ENCODE data around the gene CEP152.
A peak's percentile ranks its signal among the peaks of the same experiment; 100 is the strongest.
"Not testable (repeated sequence)": the region's sequence is repeated elsewhere in the genome, so short reads cannot be mapped to it uniquely, and the experiment has no call there.

The CEP152 gene, protein sequence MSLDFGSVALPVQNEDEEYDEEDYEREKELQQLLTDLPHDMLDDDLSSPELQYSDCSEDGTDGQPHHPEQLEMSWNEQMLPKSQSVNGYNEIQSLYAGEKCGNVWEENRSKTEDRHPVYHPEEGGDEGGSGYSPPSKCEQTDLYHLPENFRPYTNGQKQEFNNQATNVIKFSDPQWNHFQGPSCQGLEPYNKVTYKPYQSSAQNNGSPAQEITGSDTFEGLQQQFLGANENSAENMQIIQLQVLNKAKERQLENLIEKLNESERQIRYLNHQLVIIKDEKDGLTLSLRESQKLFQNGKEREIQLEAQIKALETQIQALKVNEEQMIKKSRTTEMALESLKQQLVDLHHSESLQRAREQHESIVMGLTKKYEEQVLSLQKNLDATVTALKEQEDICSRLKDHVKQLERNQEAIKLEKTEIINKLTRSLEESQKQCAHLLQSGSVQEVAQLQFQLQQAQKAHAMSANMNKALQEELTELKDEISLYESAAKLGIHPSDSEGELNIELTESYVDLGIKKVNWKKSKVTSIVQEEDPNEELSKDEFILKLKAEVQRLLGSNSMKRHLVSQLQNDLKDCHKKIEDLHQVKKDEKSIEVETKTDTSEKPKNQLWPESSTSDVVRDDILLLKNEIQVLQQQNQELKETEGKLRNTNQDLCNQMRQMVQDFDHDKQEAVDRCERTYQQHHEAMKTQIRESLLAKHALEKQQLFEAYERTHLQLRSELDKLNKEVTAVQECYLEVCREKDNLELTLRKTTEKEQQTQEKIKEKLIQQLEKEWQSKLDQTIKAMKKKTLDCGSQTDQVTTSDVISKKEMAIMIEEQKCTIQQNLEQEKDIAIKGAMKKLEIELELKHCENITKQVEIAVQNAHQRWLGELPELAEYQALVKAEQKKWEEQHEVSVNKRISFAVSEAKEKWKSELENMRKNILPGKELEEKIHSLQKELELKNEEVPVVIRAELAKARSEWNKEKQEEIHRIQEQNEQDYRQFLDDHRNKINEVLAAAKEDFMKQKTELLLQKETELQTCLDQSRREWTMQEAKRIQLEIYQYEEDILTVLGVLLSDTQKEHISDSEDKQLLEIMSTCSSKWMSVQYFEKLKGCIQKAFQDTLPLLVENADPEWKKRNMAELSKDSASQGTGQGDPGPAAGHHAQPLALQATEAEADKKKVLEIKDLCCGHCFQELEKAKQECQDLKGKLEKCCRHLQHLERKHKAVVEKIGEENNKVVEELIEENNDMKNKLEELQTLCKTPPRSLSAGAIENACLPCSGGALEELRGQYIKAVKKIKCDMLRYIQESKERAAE (N-terminal part only)

DNA sequence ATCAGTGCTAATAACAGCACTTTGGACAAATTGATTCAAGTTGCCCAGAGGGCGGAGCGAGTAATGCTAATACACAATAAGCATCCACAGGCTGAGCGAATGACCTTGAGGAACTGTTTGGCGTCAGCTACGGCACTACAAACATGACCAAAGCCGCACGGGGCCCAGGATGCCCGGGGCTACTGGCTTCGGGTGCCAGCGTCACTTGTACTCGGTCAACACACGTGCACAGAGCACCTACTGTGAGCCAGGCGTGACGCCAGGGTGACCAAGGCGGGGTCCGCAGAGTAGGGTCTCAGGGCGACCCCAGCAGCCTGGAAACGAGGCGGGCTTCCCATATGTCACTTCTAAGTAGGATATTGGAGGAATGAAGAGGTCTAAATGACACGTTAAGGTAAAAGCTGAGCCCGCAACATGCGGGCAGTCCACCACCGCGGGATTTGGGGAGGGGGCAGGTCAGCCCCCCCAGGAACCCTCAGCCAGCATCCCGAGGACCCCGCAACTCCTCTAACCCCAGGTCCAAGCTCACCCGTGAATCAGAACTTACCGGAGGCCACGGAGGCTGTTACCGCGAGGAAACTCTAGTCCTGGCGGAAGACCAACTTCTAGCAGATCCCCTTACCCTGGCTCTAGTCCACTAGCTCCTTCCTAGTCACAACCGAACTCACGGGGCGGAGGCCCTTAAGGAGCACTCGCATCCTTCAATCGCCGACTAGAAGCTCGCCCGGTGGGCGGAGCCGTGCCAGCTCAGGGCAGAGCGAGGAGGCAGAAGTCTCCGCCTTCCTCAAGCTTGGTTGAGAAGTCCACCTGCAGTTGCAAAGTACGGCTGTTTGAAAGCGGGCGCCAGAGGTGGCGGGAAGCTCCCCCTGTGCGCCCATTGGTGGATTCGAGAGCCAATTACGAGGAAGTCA, at the start of gene CEP152:
Gene CEP152 (minus strand): TSS at position 656 of the 911 bp plus-strand sequence. CDS start 5,420 bp downstream, outside the sequence.
- DNase-seq (ENCODE audit: low read depth) = peak; percentile 98

DNA sequence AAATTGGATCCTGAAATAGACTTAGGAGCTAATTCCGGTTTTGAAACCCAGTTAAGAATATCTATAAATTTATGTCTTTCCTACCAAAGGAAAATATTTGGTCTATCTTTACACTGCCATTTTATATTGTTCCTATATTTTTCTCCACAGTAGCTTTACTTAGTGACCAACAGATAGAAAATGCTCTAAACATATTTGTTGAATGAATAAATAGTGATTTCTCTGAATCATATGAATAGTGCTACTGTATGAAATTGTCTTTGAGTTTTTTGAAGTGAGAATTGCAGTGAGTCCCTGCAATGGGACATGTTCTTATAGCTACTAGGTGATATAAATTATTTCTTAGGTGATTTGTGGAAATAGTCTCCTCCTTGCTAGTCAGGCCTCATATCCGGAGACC, 48.6 kb upstream of the CEP152 start:
- no peak for DNase-seq (ENCODE audit: low read depth)

DNA sequence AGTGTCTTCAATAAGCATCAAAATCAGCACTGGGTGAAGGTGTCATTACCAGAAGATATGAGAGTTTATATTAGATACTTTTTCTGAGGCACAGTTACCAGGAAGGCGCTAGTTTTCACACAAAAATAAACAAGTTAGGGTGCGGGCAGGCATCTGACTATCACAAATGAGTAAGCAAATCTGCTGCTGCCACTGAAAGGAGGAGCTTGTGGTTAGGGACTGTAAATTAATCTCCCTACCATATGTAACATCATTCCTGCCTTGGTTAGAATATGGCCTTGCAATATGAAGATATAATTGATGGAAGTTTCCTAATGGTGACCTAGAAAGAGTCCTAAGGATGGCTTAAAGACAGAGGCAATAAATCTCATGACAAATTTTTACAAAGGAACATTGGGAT, 47.5 kb upstream of the CEP152 start:
- no peak for DNase-seq (ENCODE audit: low read depth)

DNA sequence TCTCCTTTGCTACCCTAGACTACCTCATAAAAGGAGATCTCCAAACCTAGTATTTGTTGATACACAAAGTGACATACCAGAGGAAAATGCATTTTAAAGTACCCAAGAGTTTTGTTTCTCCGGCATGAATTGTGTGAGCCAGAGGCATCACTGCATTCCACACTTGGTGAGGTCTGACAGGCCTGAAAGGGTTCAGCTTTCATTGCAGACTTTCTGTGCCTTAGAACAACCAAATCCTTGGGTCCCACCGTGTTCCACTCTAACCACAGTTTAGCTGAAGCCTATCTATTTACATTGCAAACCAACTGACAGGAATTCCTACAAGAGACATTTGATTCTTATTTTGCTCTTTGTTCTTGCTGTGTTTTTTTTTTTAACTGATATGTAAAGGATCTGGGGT, 46.1 kb upstream of the CEP152 start:
- DNase-seq (ENCODE audit: low read depth) = no peak

DNA sequence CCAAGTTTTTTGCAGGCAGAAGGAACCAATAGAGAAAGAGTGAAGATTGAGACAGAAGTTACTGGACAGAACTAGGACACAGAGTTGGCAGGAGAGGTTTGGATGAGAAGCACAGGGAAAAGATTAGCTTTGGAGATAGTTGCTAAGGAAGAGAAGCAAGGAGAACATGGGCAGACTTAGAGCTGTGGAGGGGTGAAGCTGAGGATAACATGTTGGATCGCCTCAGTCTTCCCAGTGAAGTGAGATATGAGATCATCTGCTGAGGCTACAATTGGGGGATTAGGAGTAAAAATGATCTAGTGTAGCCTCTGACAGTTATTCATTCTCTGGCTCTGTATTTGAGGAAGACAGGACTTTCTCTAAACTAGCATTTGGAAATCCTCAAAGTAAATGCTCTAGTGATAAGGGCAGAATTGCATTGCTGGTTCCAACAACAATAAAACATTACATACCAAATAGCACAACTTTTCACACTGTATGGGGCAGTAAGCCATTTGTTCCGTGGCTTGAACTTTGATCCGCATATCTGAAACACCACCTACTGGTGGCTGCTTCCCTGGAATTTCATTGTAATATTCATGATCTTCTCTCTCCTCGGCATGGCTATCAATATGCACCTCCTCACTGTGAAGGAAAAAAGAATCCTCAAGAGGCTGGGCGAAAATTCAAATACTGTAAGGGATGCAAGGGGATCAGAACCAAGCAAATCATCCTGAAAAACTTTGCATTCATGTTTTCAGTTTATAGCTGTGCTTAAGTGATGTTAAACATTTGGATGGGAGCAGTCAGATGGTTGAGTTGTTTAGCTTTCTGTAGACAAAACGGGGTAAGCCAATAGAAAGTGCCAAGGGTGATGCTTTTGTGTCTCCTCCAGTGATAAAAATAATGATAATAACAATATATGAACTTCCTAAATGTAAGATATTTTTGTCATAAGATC, 44.9 kb upstream of the CEP152 start:
- no peak for DNase-seq (ENCODE audit: low read depth)

DNA sequence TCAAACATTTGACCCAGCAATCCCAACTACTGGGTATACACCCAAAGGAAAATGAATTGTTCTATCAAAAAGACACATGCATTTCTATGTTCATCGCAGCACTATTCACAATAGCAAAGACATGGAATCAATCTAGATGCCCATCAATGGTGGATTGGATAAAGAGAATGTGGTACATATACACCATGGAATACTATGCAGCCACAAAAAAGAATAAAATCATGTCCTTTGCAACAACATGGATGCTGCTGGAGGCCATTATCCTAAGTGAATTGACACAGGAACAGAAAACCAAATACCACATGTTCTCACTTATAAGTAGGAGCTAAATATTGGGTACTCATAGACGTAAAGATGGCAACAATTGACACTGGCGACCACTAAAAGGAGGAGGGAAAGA, 43.6 kb upstream of the CEP152 start:
- not testable (repeated sequence) for DNase-seq (ENCODE audit: low read depth)

DNA sequence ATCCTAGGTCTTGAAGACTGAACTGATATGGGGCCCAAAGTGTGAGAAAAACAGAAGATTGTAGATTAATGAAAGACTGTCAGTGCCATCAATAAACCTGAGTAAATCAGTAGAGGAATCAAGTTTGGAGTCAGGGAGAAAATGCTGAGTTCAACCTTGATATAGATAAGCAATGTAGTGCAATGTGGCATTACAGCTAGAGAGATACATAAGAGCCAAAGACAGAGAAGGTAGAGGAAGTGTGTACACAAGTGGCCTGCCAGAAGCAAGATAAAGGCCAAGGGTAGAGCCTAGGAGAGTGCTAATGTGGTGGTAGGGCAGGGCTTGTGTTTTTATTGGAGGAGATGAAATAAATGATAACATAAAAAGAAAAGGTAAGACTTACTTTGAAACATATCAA, 41.1 kb upstream of the CEP152 start:
- DNase-seq (ENCODE audit: low read depth) = no peak

DNA sequence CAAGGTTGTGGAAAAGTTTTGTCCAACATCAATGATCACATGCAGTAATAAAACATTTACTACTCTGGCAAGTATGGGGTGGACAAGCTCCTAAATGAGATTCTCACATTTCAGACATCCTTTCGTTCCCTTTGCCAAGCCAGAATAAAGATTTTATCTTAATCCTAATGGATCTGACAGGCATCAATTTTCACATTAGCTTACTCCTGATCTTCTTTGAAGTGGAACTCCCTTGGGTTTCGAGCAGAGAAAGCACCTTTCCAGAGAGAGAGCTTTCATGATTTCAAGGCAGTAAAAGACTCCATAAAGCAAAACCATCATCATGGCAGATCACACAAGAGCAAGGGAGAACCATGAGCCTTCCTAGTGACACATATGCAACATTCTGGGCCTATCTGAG, 39.8 kb upstream of the CEP152 start:
- DNase-seq (ENCODE audit: low read depth) = no peak

DNA sequence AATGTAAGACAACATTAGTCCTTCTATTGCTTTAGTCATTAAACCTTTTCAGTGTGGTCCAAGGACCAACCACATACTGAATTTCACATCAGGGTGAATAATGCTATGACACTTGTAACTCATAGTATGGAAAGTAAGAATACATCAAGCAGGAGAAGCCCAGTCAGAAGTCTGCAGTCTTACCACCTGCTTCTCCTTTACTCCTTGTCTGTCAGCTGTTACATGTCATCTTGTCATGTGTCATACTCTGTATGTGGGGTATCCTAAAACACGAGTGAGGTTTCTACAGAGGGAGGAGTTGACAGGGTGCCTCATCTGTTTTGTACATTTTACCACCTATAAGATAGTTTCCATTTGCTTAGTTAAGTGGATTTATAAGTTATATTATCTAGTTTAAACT, 34.3 kb upstream of the CEP152 start:
- DNase-seq (ENCODE audit: low read depth) = no peak

DNA sequence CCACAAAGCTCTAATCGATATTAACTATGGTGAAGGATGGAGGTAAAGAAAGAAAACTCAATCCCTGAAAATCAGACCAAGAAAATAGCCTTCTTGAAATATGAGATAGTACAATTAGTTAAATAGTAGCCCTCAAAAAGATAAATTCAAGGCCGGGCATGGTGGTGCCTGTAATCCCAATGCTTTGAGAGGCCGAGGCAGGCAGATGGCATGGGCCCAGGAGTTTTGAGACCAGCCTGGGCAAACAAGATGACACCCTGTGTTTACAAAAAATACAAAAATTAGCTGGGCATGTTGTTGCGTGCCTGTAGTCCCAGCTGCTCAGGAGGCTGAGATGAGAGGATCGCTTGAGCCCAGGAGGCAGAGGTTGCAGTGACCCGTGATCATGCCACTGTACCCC, 31.6 kb upstream of the CEP152 start:
- no peak for DNase-seq (ENCODE audit: low read depth)

DNA sequence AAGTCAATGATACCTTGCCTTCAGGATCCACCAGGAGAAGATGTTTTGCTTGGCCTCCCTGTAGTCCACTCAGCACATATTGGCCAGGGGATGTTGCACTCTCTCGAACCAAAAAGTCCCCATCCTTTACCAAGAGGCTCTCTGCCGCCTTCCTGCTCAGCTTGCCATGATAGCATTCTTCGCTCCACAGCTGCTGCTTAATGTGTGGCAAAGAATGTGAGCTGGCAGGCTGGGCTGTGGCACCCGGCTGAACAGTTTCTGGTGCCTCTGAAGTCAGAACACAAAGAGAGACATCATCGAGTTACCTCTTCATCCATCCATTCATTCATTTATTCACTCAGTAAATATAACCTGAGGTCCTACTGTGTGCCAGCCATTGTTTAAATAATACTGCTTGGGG, 23.9 kb upstream of the CEP152 start:
- no peak for DNase-seq (ENCODE audit: low read depth)

DNA sequence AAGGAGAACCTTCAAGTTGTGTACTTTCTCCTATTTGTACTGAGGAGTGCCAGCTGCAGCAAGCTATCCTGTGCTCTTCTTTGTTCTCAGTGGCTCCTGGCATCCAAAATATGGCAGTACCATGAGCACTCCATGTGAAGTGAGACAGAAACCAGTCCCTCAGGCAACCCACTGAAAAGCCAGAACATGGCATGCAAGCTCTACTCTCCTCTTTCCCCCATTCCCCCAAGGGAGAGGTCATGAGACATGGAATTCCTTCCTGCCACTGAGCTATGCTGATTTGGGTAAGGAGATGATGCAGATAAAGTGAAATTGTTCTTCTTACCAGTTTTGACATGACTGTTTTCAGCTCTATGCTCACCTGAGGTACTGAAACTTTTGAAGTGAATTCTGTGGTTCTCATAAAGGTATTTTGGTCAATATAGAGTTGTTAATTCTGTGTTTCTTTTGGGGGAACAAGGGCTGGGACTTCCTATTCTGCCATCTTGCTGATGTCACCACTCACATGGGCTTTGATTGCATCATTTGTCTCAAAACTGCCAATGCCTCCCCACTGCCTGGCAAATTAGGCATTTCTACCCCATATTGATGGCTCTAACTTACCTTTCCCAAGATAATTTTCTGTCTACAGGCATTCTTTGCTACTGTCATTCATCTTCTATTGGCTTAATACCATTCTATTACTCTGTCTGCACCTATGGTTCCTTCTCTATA, 22.8 kb upstream of the CEP152 start:
- no peak for DNase-seq (ENCODE audit: low read depth)

DNA sequence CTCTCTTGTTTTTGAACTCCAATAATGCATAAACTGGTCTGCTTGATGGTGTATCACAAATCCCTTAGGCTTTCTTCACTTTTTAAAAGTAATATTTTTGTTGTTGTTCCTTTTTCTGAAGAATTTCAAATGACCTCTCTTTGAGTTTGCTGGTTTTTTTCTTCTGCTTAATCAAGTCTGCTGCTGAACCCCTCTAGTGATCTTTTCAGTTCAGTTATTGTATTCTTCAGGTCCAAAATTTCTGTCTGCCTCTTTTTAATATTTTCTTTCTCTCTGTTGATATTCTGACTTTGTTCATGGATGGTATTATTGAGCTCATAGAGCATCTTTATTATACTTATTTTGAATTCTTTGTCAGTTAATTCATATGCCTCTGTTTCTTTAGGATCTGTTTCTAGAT, 21.8 kb upstream of the CEP152 start:
- DNase-seq (ENCODE audit: low read depth) = no peak

DNA sequence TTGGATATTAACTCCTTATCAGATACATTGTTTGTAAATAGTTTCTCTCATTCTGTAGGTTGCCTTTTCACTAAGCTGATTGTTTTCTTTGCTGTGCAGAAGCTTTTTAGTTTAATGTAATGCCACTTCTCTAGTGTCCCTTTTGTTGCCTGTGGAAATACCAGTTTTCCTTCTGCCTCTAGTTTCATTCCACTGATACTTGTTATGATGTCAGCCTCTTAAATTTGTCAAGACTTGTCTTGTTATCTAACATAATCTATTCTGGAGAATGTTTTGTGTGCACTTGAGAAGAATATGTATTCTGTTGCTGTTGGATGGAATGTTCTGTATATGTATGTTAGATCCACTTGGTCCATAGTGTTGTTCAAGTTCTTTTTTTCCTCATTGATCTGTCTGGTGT, 18.0 kb upstream of the CEP152 start:
- DNase-seq (ENCODE audit: low read depth) = no peak

DNA sequence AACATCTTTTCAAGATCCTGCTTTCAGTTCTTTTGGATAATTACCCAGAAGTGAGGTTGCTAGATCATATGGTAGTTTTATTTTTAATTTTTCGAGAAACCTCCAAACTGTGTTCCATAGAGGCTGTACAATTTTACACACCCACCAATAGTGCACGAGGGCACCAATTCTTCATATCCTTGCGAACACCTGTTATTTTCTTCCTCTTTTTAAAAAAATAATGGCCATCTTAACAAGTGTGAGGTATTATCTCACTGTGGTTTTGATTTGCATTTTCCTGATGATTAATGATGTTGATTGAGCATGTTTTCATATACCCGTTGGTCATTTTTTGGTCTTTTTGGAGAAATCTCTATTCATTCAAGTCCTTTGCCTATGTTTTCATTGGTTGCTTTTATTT, 17.6 kb upstream of the CEP152 start:
- no peak for DNase-seq (ENCODE audit: low read depth)

DNA sequence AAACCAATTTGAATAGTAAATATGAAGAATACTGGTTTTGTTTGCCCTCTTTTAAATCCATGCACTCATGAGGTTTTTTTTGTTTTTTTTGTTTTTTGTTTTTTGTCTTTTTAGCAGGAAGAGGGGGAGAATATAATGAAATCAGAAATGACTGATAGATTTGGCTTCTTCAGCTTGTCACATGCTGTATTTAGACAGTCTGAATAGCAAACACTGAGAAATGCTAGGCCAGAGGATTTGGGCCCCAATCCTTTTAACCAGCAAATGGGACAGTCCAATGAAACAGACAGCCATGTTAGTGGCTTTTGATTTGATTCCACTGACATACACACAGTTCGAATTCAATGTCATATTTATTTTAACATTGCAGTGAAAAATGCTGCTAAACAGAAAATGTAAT, 14.2 kb upstream of the CEP152 start:
- no peak for DNase-seq (ENCODE audit: low read depth)

DNA sequence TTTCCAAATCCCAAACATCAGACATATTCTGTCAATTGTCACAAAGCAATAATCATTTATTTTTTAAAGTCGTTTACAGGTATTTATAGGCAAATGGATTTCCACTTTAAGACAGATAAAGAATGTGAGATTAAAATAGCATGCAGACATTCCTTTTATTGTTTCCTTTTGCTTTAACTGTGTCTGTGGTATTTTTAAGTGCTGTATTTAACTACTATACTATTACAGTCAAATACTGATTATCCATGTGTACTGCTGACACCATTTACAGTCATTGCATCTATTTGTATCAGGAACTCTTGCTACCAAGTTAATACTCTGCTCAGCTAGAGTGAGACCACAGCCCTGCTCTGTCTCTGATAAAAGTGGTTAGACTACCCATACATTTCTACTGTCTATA, 12.8 kb upstream of the CEP152 start:
- DNase-seq (ENCODE audit: low read depth) = no peak

DNA sequence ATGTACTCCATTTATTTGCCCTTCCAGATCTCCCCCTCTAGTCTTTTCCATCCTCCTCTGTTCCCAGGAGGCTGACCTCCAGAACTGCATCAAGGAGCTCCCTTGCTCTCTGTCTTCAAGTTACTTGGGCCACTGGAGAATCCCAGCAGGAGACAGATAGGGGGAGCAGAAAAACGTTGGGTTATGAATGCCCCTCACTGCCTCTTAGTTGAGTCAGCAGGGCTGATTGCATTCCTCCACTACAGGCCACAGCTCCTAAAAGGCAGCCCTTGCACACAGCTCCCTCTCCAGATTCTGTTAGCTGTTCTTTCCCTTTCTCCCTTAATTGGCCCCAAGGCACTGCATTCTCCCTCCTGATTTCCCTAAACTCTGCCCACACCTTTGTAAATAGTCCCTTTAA, 12.4 kb upstream of the CEP152 start:
- no peak for DNase-seq (ENCODE audit: low read depth)

DNA sequence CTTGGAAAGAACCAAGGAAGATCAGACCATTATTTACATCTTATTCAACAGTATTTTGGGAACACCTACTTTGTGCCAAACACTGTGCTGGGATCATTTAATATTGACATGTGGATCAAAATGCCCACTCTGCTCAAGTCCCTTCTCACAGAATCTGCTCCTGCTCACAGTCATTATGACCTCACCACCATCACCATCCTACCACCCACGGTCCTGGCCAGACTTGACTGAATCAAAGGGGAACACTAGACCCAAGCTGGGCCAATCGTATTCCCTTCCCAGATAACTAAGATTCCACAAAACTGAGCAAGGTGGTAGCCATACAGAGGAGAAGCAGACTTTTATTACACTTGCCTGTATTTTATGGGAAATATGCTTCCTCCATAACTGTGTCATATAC, 3.4 kb upstream of the CEP152 start:
- DNase-seq (ENCODE audit: low read depth) = no peak
